ENCODE data around the gene ZRANB1.

DNA sequence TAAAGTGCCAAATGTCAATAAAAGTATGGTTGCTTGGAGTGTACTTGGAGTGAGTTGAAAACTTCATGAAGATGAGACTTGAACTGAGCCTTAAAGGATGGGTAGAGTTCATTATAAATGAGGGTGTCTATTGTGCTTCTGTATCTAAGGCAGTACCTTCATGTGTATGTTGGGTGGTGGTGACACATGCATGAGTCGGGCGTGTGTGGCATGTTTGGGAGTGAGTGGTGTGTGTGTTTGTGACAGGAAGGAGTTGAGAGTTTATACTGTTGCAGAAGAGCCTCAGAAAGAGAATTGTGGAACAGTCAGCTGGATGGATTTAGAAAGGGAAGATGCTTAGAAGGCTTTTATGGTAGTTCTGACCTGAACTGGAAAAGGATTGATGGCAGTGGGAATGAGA, 6.0 kb upstream of the ZRANB1 start:
- TF ChIP-seq CTCF (IDR thresholded peaks at IDR 0.05) (no peak), POLR2A (IDR thresholded peaks at IDR 0.05) (no peak)

Measured in thyroid gland (tissue), 4 donors.